GM19438 (cell line): Measurements from ENCODE around the gene MLLT10.
"Not testable (repeated sequence)": the region's sequence is repeated elsewhere in the genome, so short reads cannot be mapped to it uniquely, and the experiment has no call there.

Experiments
- ATAC-seq: cut with Tn5 transposase; IDR thresholded peaks from one replicate; pipeline ENCODE4 v1.9.1; 2021; ENCODE audit warnings: low read depth; ENCODE audit not compliant: unreplicated experiment

Gene MLLT10

DNA sequence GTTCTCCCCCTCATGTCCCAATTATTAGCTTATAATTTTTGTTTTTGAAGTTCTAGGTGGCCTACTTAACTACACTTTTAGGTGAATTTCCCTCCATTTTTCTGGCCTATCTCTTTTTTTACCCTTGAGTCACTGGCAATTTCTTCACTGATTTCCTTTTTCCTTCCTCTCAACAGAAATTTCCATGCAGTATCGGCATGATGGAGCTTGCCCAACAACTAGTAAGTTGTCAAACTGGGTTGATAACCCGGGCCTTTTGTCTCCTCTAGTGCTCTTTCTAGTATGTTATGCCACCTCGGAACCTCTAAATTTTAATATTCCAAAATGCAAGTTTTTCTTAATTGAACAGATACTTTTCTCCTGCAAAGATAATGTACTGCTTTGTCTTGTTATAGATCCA is 147.1 kb downstream of the MLLT10 start:
- no peak for ATAC-seq

DNA sequence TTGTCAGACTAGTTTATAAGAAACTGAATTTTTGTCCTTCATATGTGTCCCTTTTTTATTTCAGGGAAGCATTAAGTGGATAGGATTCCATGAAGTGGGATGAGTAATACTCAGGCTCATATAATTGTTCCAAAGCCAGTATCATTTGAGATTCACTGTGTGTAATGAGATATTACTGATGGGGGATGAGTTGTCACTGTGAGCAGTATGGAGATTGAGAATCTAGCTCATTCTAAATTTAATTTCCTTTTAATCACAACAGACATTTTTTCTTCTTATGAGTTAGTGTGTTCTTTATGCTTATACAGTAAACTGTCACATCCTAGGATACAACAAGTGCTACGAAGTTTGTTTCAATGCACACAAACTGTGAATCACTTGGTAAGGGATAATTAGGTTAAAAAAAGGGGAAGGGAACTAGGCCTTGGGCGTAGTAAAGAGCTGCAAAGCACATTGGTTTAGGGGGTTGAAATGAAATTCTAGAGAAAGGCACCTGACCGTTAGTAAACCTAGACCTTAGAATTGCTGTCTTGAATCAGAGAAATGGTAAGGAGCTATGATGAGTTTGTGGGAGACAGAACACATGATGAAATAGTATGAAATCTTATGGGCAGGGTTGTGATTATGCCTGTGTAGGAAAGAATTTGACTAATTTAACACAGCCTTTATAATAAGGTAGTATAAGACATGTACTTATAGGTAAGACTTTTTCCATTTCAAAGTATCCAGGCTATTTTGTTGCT is 153.4 kb downstream of the MLLT10 start:
- no peak for ATAC-seq

DNA sequence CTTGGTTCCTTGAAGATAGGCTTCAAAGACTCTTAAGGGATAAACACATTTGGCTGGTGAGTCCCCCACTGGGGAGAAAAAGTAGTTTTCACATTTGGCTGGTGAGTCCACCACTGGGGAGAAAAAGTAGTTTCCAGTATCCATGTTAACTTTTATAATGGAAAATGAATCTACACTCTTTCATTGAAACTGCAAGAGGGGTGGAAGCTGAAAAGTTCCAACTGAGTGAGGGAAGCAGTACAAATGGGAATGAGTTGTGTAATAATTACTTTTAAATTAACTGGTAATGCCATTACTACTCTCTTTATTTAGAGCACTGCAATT is 153.9 kb downstream of the MLLT10 start:
- ATAC-seq, result no peak

DNA sequence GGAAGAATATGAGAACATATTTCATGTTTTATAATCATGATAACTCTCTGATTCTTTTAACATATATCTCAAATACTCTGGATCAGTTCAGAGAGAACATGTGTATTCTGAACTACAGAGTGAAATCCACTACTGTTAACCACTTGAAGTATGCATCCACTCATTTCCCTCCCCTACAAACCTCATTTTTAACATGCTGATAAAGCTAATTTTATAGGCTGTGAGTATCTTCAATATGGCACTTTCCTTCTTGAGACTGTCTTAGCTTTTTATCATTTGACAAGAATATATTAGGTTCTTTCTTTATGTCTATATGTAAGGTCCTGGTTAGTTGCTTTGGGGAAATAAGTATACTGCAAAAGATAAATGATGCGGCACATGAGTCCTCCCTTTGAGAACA is 154.8 kb downstream of the MLLT10 start:
- no peak for ATAC-seq

DNA sequence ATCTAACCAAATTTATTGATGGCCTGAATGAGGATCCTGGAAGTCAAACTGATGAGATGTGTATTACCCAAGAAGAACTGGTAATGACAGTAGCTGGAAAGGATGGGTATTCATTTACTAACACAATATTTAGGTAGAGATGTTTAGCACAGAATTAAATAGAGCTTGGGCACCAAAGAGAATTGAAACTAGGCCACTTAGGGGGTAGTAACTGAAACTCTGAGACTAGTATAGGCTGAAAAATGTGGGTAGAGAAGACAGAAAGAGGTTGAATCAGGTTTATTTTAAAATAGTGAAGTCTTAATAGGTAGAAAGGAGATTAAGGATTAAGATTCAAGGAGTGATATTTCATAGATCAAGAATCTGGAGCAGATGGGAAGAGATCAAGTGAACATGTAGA is 155.8 kb downstream of the MLLT10 start:
- no peak for ATAC-seq

DNA sequence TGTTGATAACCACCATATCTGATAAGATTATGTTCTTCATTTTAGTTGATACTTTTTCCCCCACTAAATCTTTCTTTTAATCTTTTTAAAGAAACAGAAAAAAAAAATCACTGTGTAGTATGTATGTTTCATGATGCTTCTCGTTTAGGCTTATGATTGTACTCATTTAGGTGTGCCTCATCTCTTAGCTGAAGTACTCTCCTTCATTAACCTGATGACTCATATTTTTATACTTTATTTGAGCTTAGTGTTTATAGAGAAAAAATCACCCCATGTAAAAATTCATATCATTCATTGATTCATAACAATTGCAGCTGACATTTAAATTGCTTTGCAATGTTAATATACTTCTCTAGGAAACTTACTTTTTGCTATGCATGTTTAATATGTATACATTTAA is 158.9 kb downstream of the MLLT10 start:
- ATAC-seq, result no peak

DNA sequence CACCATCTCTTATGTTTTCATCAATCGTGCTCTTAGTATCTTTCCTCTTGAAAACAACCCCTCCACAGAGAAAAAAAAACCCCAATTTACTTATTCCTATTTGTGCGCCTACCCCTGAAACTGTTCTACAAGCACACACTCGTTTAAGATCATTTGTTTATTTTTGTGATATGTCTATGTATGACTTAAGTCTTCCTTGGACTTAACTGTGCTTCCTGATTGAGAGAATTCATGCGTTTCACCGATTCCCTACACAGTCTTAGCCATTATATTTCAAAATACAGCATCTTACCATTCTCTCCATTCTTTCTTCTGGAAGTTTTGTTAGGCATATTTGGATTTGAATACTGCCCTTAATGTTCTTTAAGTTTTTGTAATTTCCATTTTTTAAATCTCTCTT is 159.4 kb downstream of the MLLT10 start:
- ATAC-seq, result no peak

DNA sequence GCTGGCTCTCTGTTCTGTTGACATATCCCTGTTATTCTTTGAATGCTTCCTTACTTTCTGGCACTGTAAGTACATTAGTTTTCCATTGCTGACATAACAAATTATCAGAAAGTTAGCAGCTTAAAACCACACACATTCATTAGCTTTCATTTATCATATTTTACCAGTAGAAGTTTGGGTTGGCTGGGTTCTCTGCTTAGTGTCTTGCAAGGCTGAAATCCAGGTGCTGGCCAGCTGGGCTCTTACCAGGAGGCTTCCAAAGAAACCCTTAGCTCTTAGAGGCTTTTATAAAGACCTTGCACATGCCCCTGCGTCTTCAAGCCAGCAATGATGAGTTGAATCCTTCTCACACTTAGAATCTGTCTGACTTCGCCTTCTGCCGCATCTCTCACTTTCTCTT is 160.6 kb downstream of the MLLT10 start:
- no peak for ATAC-seq

DNA sequence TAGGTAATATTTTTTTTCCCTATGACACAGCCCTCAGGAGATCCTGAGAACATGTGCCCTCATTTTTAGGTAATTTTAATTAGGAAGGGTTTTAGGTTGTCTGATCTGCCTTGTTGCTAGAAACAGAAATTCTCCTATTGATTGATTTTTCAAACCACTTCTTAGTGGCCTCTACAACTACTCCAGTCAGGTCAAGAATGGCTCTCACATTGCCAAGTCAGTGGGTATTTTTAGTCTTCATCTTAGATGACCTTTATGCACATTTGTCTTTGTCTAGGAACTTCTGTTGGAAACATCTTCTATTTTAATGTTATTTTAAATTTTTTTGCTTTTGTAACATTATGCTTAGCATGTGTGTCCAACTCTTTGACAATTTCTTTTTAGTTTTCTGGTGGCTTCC is 162.3 kb downstream of the MLLT10 start:
- ATAC-seq, result no peak

DNA sequence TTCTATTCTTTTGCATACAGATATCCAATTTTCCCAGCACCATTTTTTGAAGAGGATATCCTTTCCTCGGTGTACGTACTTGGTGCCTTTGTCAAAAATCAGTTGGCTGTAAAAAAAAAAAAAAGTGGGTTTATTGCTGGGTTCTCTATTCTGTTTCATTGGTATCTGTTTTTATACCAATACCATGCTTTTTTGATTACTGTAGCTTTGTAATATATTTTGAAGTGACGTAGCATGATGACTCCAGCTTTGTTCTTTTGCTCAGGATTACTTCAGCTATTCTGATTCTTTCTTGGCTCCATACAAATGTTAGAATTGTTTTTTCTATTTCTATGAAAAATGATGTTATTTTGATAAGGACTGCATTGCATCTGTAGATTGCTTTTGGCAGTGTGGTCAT is 165.5 kb downstream of the MLLT10 start:
- no peak for ATAC-seq

DNA sequence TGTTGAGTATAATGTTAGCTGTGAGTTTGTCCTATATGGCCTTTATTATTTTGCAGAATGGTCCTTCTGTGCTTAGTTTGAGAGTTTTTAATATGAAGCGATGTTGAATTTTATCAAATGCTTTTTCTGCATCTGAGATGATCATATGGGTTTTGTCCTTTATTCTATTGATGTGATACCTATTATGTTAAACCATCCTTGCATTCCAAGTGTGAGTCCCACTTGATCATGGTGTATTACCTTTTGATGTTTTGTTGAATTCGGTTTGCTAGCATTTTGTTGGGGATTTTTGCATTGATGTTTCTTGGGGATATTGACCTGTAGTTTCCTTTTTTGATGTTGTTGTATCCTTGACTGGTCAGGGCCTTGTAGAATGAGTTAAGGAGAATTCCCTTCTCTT is 166.4 kb downstream of the MLLT10 start:
- ATAC-seq, result no peak

DNA sequence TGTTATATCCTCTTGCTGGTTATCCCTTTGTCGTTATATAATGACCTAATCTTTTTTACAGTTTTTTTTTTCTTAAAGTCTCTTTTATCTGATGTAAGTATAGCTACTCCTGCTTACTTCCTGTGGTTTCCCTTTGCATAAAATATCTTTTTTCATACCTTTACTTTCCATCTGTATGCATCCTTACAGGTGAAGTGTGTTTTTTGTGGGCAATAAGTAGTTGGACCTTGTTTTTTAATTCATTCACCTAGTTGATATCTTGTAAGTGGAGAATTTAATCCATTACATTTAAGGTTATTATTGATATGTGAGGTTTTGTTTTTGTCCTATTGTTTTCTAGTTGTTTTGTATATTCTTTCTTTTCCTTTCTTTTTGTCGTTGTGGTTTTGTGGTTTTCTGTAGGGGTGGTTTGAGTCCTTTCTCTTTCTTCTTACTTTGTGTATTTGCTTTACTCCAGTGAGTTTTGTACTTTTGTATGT is 168.6 kb downstream of the MLLT10 start:
- ATAC-seq, result peak; percentile 75

DNA sequence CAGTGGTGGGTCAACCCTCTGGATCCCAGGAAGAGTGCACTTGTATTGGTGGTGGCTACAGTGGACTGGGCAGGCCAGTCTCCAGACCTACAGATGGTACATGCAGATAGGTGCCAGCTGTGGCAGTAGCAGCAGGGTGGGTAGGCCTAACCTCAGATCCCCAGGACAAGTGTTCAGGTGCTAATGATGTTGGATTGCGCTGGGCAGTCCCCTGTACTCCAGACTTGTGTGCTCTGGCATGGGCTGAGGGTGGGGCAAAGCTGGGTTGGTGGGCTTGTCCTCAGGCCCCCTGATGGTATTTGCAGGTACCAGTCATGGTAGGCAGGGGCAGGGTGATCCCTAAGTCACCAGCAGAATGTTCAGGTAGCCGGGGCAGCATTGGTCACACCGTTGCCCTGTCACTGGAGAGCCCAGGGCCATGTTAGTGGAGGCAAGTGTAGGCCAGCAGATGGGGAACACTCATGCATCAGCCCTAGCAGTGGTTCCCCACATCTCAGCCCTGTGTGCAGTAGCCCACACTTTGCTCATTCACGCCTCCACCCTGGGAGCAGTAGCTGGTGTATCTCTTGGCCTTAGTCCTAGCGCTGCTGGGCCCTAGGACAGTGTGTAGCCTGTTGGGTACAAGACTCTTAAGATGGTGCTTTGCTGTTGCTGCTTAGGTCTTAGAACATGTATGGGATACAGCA is 171.3 kb downstream of the MLLT10 start:
- no peak for ATAC-seq

DNA sequence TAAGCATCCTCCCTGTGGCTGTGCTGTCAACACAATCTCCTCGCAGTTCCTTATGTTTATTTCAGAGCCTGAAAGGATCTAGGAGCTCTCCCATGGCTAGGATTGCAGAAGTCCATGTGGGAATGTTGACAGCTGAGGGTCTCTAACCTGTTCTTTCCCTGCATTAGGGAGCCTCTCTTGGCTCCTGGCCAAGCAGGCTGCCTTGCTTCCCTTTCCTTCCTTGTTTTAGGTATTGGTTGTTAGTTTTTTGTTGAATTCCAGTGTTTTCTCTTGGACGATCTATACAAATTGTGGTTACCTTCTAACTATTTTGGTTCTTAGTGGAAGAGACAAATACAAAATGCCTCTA is 171.8 kb downstream of the MLLT10 start:
- no peak for ATAC-seq

DNA sequence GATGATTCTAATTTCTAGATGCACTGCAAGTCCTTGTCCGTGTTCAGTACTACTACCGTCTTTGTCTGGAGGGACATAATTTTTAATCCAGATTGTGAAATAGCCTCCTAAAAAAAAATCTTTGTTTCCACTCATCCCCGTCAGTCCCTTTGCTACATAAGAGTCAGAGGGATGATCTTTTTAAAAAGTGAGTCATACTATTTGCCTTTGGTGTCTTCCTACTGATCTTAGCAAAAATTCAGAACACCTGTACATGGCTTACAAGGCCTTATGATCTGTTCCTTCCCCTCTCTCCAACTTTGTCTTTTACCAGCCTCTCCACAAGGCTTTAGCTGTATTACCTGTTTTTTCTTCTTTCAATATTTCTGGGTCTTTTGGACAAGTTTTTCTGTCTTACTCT is 173.5 kb downstream of the MLLT10 start:
- no peak for ATAC-seq

DNA sequence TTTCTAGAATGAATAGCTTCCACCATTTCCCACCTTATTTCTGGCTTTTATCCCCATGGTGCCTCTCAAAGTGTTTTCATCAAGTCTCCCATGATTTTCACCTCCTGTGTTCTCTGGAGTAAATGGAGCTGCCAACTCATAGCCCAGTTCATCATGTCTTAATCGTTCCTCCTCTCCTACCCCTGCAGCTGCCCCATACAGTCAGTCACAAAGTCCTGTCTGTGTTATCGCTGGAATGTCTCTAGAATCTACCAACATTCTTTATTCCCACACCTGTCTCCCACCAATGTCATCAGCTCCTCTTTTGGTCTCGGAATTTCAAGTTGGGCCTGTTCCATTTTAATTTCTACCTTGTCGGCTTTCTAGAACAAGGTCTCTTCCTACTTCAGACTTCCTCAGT is 178.9 kb downstream of the MLLT10 start:
- no peak for ATAC-seq

DNA sequence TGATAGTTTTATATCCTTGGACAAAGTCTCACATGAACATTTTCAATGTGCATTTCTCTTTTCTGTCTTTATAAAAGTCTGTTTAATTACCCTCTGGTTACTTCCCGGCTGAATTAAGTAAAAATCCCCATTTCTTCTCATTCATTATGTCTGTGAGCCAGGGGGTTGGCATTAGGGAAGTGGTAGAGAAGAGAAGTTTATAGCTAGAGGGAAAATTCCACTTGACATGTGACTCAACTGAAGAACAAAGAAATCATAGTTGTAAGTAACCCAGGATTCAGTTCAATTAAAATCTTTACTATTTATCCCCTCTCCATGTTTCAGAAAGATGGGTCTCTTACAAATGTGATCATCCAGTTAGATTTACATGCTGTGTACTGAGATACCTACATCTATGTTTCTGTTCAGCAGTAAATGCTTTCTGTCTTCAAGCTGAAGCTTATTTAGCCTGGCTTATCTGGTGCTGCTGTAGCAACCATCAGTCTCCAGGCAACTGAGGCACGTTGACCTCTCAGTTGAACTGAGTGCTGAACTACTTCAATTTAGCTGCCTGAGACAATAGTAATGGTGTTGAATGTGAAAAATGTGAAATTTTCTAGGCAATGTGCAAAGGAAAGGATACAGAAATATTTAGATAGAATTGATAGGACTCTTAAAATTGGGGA is 181.6 kb downstream of the MLLT10 start:
- ATAC-seq, result no peak

DNA sequence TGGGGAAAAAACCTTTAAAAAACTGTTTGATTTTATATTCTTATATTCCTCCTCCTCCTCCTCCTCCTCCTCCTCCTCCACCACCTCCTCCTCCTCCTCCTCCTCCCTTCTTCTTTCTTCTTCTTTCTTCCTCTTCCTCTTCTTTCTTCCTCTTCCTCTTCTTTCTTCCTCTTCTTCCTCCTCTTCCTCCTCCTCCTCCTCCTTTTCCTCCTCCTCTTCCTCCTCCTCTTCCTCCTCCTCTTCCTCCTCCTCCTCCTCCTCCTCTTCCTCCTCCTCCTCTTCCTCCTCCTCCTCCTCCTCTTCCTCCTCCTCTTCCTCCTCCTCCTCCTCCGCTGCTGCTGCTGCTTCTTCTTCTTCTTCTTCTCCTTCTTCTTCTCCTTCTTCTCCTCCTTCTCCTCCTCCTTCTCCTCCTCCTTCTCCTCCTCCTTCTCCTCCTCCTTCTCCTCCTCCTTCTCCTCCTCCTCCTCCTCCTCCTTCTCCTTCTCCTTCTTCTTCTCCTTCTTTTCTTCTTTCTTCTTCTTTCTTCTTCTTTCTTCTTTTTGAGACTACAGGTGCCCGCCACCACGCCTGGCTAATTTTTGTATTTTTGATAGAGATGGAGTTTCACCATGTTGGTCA is 183.5 kb downstream of the MLLT10 start:
- ATAC-seq, result not testable (repeated sequence)

DNA sequence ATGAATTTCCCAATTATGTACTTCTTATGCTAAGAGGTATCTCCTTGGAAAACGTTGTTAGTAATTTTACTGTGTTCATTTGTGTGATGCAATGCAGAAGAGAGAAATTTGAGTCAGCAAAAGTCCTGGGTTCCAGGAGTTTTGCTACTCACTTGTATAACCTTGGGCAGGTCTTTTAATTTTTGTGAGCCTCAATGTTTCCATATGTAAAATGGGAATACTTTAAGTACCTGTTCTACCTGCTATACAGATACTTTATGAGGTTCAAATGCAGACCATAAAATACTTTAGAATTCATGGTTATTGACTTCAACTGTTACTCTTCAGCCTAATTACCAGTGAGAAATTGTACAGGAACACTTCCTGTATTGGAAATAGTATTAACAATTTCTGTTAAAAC is 185.5 kb downstream of the MLLT10 start:
- no peak for ATAC-seq

DNA sequence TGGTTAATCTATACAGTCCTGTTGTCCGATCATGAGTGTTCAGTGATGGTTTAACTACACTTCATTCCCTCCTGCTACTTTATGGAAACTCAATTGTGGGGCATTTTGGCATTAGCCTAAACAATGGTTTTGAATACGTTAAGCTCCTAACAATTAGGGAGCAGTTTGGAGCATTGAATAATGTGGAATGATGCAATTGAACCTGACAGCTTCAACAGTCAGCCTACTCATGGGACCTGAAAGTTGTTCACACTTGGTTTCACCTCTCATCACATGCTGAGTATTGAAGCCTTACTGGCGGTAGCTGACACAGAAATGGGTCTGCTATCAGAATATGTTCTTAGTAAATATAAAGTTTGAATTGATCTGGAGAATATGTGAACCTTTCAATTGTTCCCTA is 186.1 kb downstream of the MLLT10 start:
- ATAC-seq, result no peak

DNA sequence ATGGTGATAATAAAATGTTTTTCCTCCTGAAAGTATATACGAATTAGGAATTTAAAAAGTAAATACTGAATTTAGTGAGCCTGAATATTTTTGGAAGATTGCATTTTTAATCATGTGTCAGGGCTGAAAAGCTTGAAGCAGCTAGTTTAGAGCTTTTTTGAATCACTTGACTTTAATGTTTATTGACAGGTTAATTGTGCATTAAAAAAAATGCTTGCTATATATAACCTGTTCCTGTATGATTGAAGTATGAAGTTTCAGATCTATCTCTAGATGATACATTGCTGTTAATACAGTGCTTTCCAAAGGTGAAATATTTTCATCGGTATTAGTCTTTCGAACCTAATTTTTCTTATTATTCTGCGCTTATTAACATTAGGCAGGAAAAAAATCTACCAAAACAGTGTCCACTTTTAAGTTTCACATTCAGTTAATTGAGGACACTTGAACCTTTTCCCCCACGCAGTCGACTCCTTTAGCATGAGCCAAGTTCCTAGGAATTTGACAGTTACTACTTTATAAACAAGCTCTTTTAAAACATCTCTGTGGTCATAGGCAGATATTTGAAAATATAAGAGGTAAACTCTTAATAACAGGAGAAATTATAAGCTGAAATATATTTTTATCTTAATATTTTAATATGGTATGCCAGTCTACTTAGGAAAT is 187.1 kb downstream of the MLLT10 start:
- no peak for ATAC-seq
